Neural cell (in vitro differentiated cells): ENCODE data around the gene THAP7. TPM values are rescaled to one million over a fixed set of nuclear protein-coding genes. Genes with fewer than 3 reads are reported as not detected.

Experiments
- H2AFZ ChIP-seq: fragments of 200-600, 300-800 bp; sonication (generic), shearing (Covaris generic); 2 replicates; pipeline ENCODE4 v1.6.0; 2014; ENCODE audit warnings: low read depth, mild to moderate bottlenecking, antibody characterized with exemption, low read length, moderate library complexity
- H3F3A ChIP-seq: fragments of 200-600 bp; shearing (Covaris generic); 2 replicates; pipeline ENCODE4 v1.6.1; 2016; ENCODE audit warnings: mild to moderate bottlenecking, moderate library complexity, mixed read lengths, antibody characterized with exemption, low read length; ENCODE audit not compliant: insufficient read depth, poor library complexity, severe bottlenecking
- H3K27ac ChIP-seq: fragments of 200-600, 300-800 bp; sonication (generic), shearing (Covaris generic); 2 replicates; pipeline ENCODE4 v1.5.1; 2014; ENCODE audit warnings: mild to moderate bottlenecking, low read length, moderate library complexity
- H3K27me3 ChIP-seq: fragments of 300-800, 200-600 bp; sonication (generic), shearing (Covaris generic); 2 replicates; pipeline ENCODE4 v1.6.0; 2014; ENCODE audit warnings: mild to moderate bottlenecking, low read depth, low read length, moderate library complexity; ENCODE audit not compliant: insufficient read depth
- H3K36me3 ChIP-seq: fragments of 300-800, 200-600 bp; sonication (generic), shearing (Covaris generic); 2 replicates; pipeline ENCODE4 v1.5.1; 2014; ENCODE audit warnings: mild to moderate bottlenecking, antibody characterized with exemption, low read length, moderate library complexity; ENCODE audit not compliant: insufficient read depth
- H3K4me2 ChIP-seq: fragments of 300-800, 200-600 bp; sonication (generic), shearing (Covaris generic); 2 replicates; pipeline ENCODE4 v1.6.0; 2014; ENCODE audit warnings: mild to moderate bottlenecking, low read length
- H3K4me3 ChIP-seq: fragments of 300-800, 200-600 bp; sonication (generic), shearing (Covaris generic); 2 replicates; pipeline ENCODE4 v1.5.1; 2014; ENCODE audit warnings: mild to moderate bottlenecking, low read length, moderate library complexity
- H3K79me2 ChIP-seq: fragments of 200-600 bp; shearing (Covaris generic); replicated peaks from 2 replicates; pipeline ENCODE4 v1.6.0; 2014; ENCODE audit warnings: mild to moderate bottlenecking, low read length, moderate library complexity; ENCODE audit not compliant: insufficient read depth
- H3K9ac ChIP-seq: fragments of 300-800, 200-600 bp; sonication (generic), shearing (Covaris generic); 2 replicates; pipeline ENCODE4 v1.6.1; 2016; ENCODE audit warnings: mild to moderate bottlenecking, low read length, mixed read lengths
- H3K9me2 ChIP-seq: fragments of 200-600 bp; shearing (Covaris generic); 2 replicates; pipeline ENCODE4 v1.6.1; 2016; ENCODE audit warnings: mild to moderate bottlenecking, low read length, mixed read lengths; ENCODE audit not compliant: insufficient read depth
- H3K9me3 ChIP-seq: fragments of 200-600, 300-800 bp; sonication (generic), shearing (Covaris generic); 2 replicates; pipeline ENCODE4 v1.6.1; 2016; ENCODE audit warnings: mild to moderate bottlenecking, mixed run types, low read length, moderate library complexity, mixed read lengths
- H4K20me1 ChIP-seq: fragments of 200-600 bp; shearing (Covaris generic); 2 replicates; pipeline ENCODE4 v1.6.1; 2016; ENCODE audit warnings: mild to moderate bottlenecking, mixed run types; ENCODE audit not compliant: insufficient read depth
- EP300 ChIP-seq: fragments of 450-650 bp; conservative IDR thresholded peaks from 2 replicates; pipeline ENCODE4 v1.6.1; 2014; ENCODE audit warnings: antibody characterized with exemption, mild to moderate bottlenecking, moderate library complexity; ENCODE audit not compliant: poor library complexity, severe bottlenecking
- EZH2 ChIP-seq: fragments of 200-600, 300-800 bp; shearing (Covaris generic), sonication (generic); IDR thresholded peaks from 2 replicates; pipeline ENCODE4 v1.6.1; 2014; ENCODE audit warnings: antibody characterized with exemption, low read length, borderline replicate concordance, mild to moderate bottlenecking; ENCODE audit not compliant: insufficient read depth, poor library complexity, severe bottlenecking
- MXI1 ChIP-seq: fragments of 450-650 bp; conservative IDR thresholded peaks from 2 replicates; pipeline ENCODE4 v1.6.1; 2014; ENCODE audit warnings: antibody characterized with exemption, mild to moderate bottlenecking; ENCODE audit not compliant: poor library complexity, severe bottlenecking
- POLR2AphosphoS5 ChIP-seq: IDR thresholded peaks from 2 replicates; pipeline ENCODE4 v1.6.1; 2012
- RAD21 ChIP-seq: fragments of 450-650 bp; conservative IDR thresholded peaks from 2 replicates; pipeline ENCODE4 v1.6.1; 2014; ENCODE audit warnings: antibody characterized with exemption, mild to moderate bottlenecking, moderate library complexity
- REST ChIP-seq: IDR thresholded peaks from 2 replicates; pipeline ENCODE4 v1.6.1; 2012; ENCODE audit warnings: borderline replicate concordance
- SMC3 ChIP-seq: fragments of 450-650 bp; conservative IDR thresholded peaks from 2 replicates; pipeline ENCODE4 v1.6.1; 2014; ENCODE audit warnings: antibody characterized with exemption, mild to moderate bottlenecking, moderate library complexity; ENCODE audit not compliant: poor library complexity
- TAF1 ChIP-seq: IDR thresholded peaks from 2 replicates; pipeline ENCODE4 v1.6.1; 2012; ENCODE audit warnings: low read depth
- polyA plus RNA-seq: library from polyadenylated mRNA; depleted of rRNA; stranded (reverse); fragments of >200 nt; gene quantifications from 2 replicates; pipeline ENCODE4 v1.2.3, GENCODE V29; 2014
- TF ChIP-seq, protein P1 (sequence below): fragments of 450-650 bp; IDR thresholded peaks from 2 replicates; pipeline ENCODE4 v1.5.1; 2014; ENCODE audit warnings: antibody characterized with exemption, mild to moderate bottlenecking, moderate library complexity; ENCODE audit not compliant: poor library complexity, severe bottlenecking

The THAP7 gene
- polyA plus RNA-seq, 1 donor from 2014 or later = 28.7 TPM

DNA sequence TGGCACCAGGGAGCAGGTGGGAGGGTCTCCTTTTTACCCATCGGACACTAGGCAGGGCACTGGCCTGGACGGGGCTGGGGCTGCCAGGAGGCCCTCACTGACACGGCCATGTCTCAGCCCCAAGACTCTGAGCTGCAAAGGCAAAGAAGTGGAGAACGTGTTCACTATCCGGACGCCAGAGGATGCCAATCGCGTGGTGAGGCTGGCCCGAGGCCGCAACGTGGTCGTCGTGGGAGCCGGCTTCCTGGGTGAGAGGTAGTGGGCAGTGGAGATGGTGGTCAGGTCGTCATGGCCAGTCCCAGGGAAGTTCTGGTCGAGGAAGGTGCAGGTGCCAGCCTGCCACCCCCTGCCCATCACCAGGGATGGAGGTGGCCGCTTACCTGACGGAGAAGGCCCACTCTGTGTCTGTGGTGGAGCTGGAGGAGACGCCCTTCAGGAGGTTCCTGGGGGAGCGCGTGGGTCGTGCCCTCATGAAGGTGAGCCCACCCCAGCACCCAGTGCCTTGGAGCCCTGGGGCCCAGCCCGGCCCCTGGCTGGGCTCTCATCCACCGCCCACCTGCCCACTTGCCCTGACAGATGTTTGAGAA is 25.5 kb downstream of the THAP7 start:
- no peak overlapping the region for H2AFZ ChIP-seq
- H3K27me3 ChIP-seq = no peaks in the 10 kb centered on the region
- TF ChIP-seq SMC3 (no peak), POLR2AphosphoS5 (no peak), REST (no peak), RAD21 (no peak), MXI1 (no peak), EZH2 (no peak), EP300 (no peak), TAF1 (no peak)
- TF ChIP-seq, protein P1, sequence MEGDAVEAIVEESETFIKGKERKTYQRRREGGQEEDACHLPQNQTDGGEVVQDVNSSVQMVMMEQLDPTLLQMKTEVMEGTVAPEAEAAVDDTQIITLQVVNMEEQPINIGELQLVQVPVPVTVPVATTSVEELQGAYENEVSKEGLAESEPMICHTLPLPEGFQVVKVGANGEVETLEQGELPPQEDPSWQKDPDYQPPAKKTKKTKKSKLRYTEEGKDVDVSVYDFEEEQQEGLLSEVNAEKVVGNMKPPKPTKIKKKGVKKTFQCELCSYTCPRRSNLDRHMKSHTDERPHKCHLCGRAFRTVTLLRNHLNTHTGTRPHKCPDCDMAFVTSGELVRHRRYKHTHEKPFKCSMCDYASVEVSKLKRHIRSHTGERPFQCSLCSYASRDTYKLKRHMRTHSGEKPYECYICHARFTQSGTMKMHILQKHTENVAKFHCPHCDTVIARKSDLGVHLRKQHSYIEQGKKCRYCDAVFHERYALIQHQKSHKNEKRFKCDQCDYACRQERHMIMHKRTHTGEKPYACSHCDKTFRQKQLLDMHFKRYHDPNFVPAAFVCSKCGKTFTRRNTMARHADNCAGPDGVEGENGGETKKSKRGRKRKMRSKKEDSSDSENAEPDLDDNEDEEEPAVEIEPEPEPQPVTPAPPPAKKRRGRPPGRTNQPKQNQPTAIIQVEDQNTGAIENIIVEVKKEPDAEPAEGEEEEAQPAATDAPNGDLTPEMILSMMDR = no peak
- no peaks in the 10 kb centered on the region for H3K9me2 ChIP-seq
- H3K36me3 ChIP-seq = no peaks in the 10 kb centered on the region
- no peak overlapping the region for H3K4me2 ChIP-seq
- H3K9me3 ChIP-seq = no peaks in the 10 kb centered on the region
- H3F3A ChIP-seq = no peaks in the 10 kb centered on the region
- no peak overlapping the region for H3K9ac ChIP-seq
- no peaks in the 10 kb centered on the region for H4K20me1 ChIP-seq
- no peak overlapping the region for H3K4me3 ChIP-seq
- H3K79me2 ChIP-seq = no peaks in the 10 kb centered on the region
- H3K27ac ChIP-seq = no peak overlapping the region

DNA sequence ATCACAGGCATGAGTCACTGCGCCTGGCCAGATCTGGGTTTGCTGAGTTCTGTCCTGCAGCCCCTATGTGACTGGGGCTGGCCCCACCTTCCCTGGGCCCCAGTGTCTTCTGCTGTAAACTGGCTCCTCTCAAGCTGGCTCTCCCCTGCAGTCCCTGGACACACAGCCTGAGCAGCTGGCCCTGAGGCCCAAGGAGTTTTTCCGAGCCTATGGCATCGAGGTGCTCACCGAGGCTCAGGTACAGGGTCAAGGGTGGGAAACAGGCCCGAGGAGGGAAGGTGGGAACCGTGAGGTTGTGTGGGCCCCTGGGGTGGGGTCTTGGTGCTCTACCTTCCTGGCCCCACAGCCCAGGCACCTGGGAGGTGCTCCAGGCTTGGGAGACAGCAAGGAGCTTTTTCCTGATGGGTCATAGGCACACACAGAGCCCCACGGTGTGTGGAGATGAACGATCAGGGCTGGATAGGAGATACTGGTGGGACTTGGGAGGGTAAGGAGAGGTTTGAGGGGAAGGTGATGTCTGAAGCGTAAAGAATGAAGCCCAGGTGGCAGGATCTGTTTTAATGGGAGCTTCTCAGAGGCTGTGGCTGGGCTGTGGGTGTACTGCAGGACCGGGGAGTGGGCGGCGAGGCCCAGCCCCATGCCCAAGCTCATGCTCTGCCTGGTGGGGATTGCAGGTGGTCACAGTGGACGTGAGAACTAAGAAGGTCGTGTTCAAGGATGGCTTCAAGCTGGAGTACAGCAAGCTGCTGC is 26.2 kb downstream of the THAP7 start:
- Histone ChIP-seq H2AFZ (no peak overlapping the region), H3K9me2 (no peaks in the 10 kb centered on the region), H3K27me3 (no peaks in the 10 kb centered on the region), H3F3A (no peaks in the 10 kb centered on the region), H3K36me3 (no peaks in the 10 kb centered on the region), H3K27ac (no peak overlapping the region), H3K79me2 (no peaks in the 10 kb centered on the region), H4K20me1 (no peaks in the 10 kb centered on the region), H3K4me3 (no peak overlapping the region), H3K4me2 (no peak overlapping the region), H3K9ac (no peak overlapping the region), H3K9me3 (no peaks in the 10 kb centered on the region)
- TF ChIP-seq REST = no peak
- TF ChIP-seq EZH2 = no peak
- no peak for TF ChIP-seq RAD21
- TF ChIP-seq SMC3 = no peak
- no peak for TF ChIP-seq MXI1
- no peak for TF ChIP-seq EP300
- TF ChIP-seq, protein P1 = no peak
- no peak for TF ChIP-seq POLR2AphosphoS5
- TF ChIP-seq TAF1 = no peak
